HepG2 (cell line): ENCODE data around the gene ARL5A. TPM values are rescaled to one million over a fixed set of nuclear protein-coding genes. Genes with fewer than 3 reads are reported as not detected.

Experiments used
- ATAC-seq: fragments of 200-7000 bp; cut with Tn5 transposase; 3 replicates; pipeline ENCODE4 v1.9.1; 2020; ENCODE audit warnings: mild to moderate bottlenecking, moderate library complexity
- BruUV-seq: library from RNA; stranded (reverse); fragments of 400-500 nt; replicated peaks from 2 replicates; lab custom pipeline; 2021; lab: Mats Ljungman, UMichigan
- CTCF ChIA-PET: fragments of 300-600 bp; formaldehyde crosslinking; extraction: SDS; loops from one replicate; lab custom pipeline; 2021; ENCODE audit warnings: low total read pairs, inconsistent platforms, low intra/inter-chr PET ratio; lab: Yijun Ruan, JAX
- POLR2A ChIA-PET: fragments of 350-600 bp; sonication (Branson Sonifier 250); formaldehyde crosslinking; loops from one replicate; lab custom pipeline; 2020; ENCODE audit warnings: antibody characterized with exemption, inconsistent platforms; lab: Yijun Ruan, JAX
- DNase-seq: peaks from one replicate; pipeline ENCODE4 v3.0.0-alpha.2; 2015; ENCODE audit warnings: low spot score
- FAIRE-seq: peaks from 3 replicates; lab custom pipeline; 2011; peaks lifted over from hg19 to GRCh38; lab: Jason Lieb, UNC
- H2AFZ ChIP-seq: one replicate; pipeline ENCODE4 v1.6.1; 2011; ENCODE audit warnings: low read length, inconsistent platforms
- H3K27ac ChIP-seq: fragments of 300-600 bp; 3 replicates; pipeline ENCODE4 v1.8.0; 2011; ENCODE audit warnings: mixed run types, mild to moderate bottlenecking, mixed read lengths, low read length, inconsistent platforms; ENCODE audit not compliant: insufficient read depth; ENCODE audit errors: extremely low read length
- H3K27me3 ChIP-seq, 2 experiments: fragments of 200-600 bp in 1 of 2; 2 replicates in 1 of 2; 3 replicates in 1 of 2; pipeline versions ENCODE4 v1.6.0 to v1.8.0; 2011; ENCODE audit warnings: low read length in 2 of 2, mild to moderate bottlenecking in 2 of 2, moderate library complexity in 2 of 2, inconsistent platforms in 1 of 2; ENCODE audit not compliant: insufficient read depth in 2 of 2, control insufficient read depth in 1 of 2
- H3K36me3 ChIP-seq, 2 experiments: fragments of 200-600 bp in 1 of 2; replicated peaks in 1 of 2; 2 replicates in 1 of 2; 3 replicates in 1 of 2; pipeline versions ENCODE4 v1.5.1 to v1.8.0; 2011; ENCODE audit warnings: low read length in 2 of 2, inconsistent platforms in 1 of 2; ENCODE audit not compliant: insufficient read depth in 2 of 2, control insufficient read depth in 1 of 2
- H3K4me1 ChIP-seq: 2 replicates; pipeline ENCODE4 v1.5.1; 2012; ENCODE audit warnings: low read length, inconsistent platforms; ENCODE audit not compliant: insufficient read depth
- H3K4me2 ChIP-seq: 2 replicates; pipeline ENCODE4 v1.6.0; 2011; ENCODE audit warnings: low read depth, low read length, inconsistent platforms
- H3K4me3 ChIP-seq, 3 experiments: fragments of 200-600 bp in 1 of 3; sonication (generic), shearing (Covaris generic) in 1 of 3; replicated peaks in 1 of 3; 2 replicates each; pipeline ENCODE4 v1.5.1; 2011 to 2016; ENCODE audit warnings: low read length in 3 of 3, inconsistent platforms in 2 of 3, low read depth in 2 of 3, mild to moderate bottlenecking in 2 of 3, control low read depth in 1 of 3, mixed read lengths in 1 of 3; ENCODE audit not compliant: insufficient read depth in 1 of 3
- H3K79me2 ChIP-seq: one replicate; pipeline ENCODE4 v1.6.1; 2011; ENCODE audit warnings: low read length, inconsistent platforms; ENCODE audit not compliant: insufficient read depth
- H3K9ac ChIP-seq: 2 replicates; pipeline ENCODE4 v1.6.0; 2011; ENCODE audit warnings: mild to moderate bottlenecking, low read depth, low read length, inconsistent platforms; ENCODE audit not compliant: insufficient read depth
- H3K9me3 ChIP-seq: 2 replicates; pipeline ENCODE4 v1.5.1; 2012; ENCODE audit warnings: mild to moderate bottlenecking, low read length
- H4K20me1 ChIP-seq: 2 replicates; pipeline ENCODE4 v1.6.0; 2011; ENCODE audit warnings: inconsistent platforms, mild to moderate bottlenecking, low read length, moderate library complexity; ENCODE audit not compliant: insufficient read depth
- ELF1 ChIP-seq: sonication (generic); formaldehyde crosslinking; IDR thresholded peaks from 2 replicates; pipeline ENCODE4 v1.4.0; 2020; ENCODE audit warnings: missing genetic modification reagents
- FIP1L1 ChIP-seq: fragments of 200-400 bp; formaldehyde crosslinking; IDR thresholded peaks from 2 replicates; pipeline ENCODE4 v1.6.1; 2018; ENCODE audit warnings: low read depth, mild to moderate bottlenecking, low read length, moderate library complexity, borderline replicate concordance; ENCODE audit not compliant: insufficient read depth
- FOXO4 ChIP-seq: sonication (generic); formaldehyde crosslinking; conservative IDR thresholded peaks from 2 replicates; pipeline ENCODE4 v1.8.1; 2023; ENCODE audit warnings: missing genetic modification reagents
- FUBP1 ChIP-seq: sonication (generic); formaldehyde crosslinking; IDR thresholded peaks from 2 replicates; pipeline ENCODE4 v1.5.1; 2020; ENCODE audit warnings: missing genetic modification reagents, mild to moderate bottlenecking, borderline replicate concordance
- MBD4 ChIP-seq: IDR thresholded peaks from 2 replicates; pipeline ENCODE4 v1.6.1; 2012; ENCODE audit warnings: low read length, inconsistent platforms, borderline replicate concordance
- NCOR1 ChIP-seq: fragments of 200-600 bp; sonication (generic); IDR thresholded peaks from 2 replicates; pipeline ENCODE4 v1.7.0; 2017; ENCODE audit warnings: antibody characterized with exemption, low read length, borderline replicate concordance
- NRL ChIP-seq: sonication (generic); formaldehyde crosslinking; IDR thresholded peaks from 2 replicates; pipeline ENCODE4 v1.5.0; 2020; ENCODE audit warnings: missing genetic modification reagents, mild to moderate bottlenecking, moderate library complexity, borderline replicate concordance
- TCF7L2 ChIP-seq: IDR thresholded peaks from 2 replicates; pipeline ENCODE4 v1.6.1; 2011; ENCODE audit warnings: mild to moderate bottlenecking, low read depth, low read length, moderate library complexity
- TIGD3 ChIP-seq: sonication (generic); formaldehyde crosslinking; IDR thresholded peaks from 2 replicates; pipeline ENCODE4 v1.5.1; 2020; ENCODE audit warnings: mild to moderate bottlenecking, missing genetic modification reagents, borderline replicate concordance
- ZBTB7B ChIP-seq: sonication (generic); formaldehyde crosslinking; IDR thresholded peaks from 2 replicates; pipeline ENCODE4 v1.4.0; 2020; ENCODE audit warnings: missing genetic modification reagents
- ZNF354B ChIP-seq: sonication (generic); formaldehyde crosslinking; IDR thresholded peaks from 2 replicates; pipeline ENCODE4 v1.8.0; 2022; ENCODE audit warnings: mild to moderate bottlenecking, missing genetic modification reagents
- ZNF367 ChIP-seq: sonication (generic); formaldehyde crosslinking; IDR thresholded peaks from 2 replicates; pipeline ENCODE4 v1.4.0; 2020; ENCODE audit warnings: missing genetic modification reagents, borderline replicate concordance
- ZNF547 ChIP-seq: sonication (generic); formaldehyde crosslinking; IDR thresholded peaks from 2 replicates; pipeline ENCODE4 v1.5.1; 2020; ENCODE audit warnings: mild to moderate bottlenecking, missing genetic modification reagents
- ZNF678 ChIP-seq: sonication (generic); formaldehyde crosslinking; IDR thresholded peaks from 2 replicates; pipeline ENCODE4 v1.4.0; 2020; ENCODE audit warnings: mild to moderate bottlenecking, missing genetic modification reagents
- WGBS: methylation state at CpG from one replicate; pipeline ENCODE4 v1.1.6; 2017; ENCODE audit warnings: low lambda C conversion rate; 5-methylcytosine and 5-hydroxymethylcytosine counted together
- in situ Hi-C: cut with HindIII; loops from 2 replicates; pipeline ENCODE4 v1.10.0; 2017; ENCODE audit warnings: low pct_unique_long_range_greater_than_20kb; ENCODE audit not compliant: extremely low pct_ligation_motif_present
- intact Hi-C: fragments of 100-400 bp; cut with micrococcal nuclease; formaldehyde crosslinking; loops from one replicate; pipeline ENCODE4 v1.10.0; 2022; ENCODE audit not compliant: unreplicated experiment
- polyA plus RNA-seq, 8 experiments: library from polyadenylated mRNA; depleted of rRNA in 3 of 8; stranded (reverse) in 7 of 8; unstranded in 1 of 8; fragments of >200 nt; fragmentation: Illumina TruSeq in 4 of 8; extraction: Trizol in 4 of 8; gene quantifications; 2 replicates each; pipeline versions ENCODE4 v1.2.1 to v1.2.3, GENCODE V29; 2011 to 2016; ENCODE audit warnings: low read depth in 4 of 8, missing spikeins in 1 of 8, mixed read lengths in 1 of 8; ENCODE audit not compliant: insufficient read depth in 1 of 8
- total RNA-seq, 5 experiments: library from RNA; depleted of rRNA; stranded (reverse); fragments of >200 nt; fragmentation: Illumina TruSeq; extraction: Trizol; gene quantifications; 2 replicates each; pipeline ENCODE4 v1.2.3, GENCODE V29; 2016; ENCODE audit warnings: low read depth in 1 of 5

The ARL5A gene
- total and polyA plus RNA-seq, 2 of the 13 experiments (the other 11 are each of a cell fraction or from before 2014, with no cell fraction given) = 47.5 to 149 TPM

GRCh38 chr2:151771599-151772358 lies 56.4 kb downstream of the ARL5A start:
- H3K4me3 ChIP-seq = no peak overlapping the region
- H3K9me3 ChIP-seq = no peaks in the 10 kb centered on the region
- H3K27me3 ChIP-seq = no peaks in the 10 kb centered on the region
- TF ChIP-seq ZBTB7B (CRISPR knock-in tag) (no peak), TIGD3 (CRISPR knock-in tag) (no peak), FUBP1 (no peak), ZNF354B (CRISPR knock-in tag) (no peak), FIP1L1 (no peak), MBD4 (no peak), ZNF678 (CRISPR knock-in tag) (no peak), FOXO4 (CRISPR knock-in tag) (no peak), ZNF547 (CRISPR knock-in tag) (no peak), ELF1 (CRISPR knock-in tag) (no peak), ZNF367 (CRISPR knock-in tag) (no peak), NCOR1 (no peak), TCF7L2 (no peak), NRL (CRISPR knock-in tag) (no peak)
- TF ChIP-seq, all 625 proteins: peak for 0
- no peak for ATAC-seq
- no peak overlapping the region for H3K27ac ChIP-seq
- intact Hi-C loops (no loop called here), in situ Hi-C loops (no loop called here)
- no peak for DNase-seq
- CTCF ChIA-PET = no interaction called here
- no peaks in the 10 kb centered on the region for H3K79me2 ChIP-seq
- H2AFZ ChIP-seq = no peak overlapping the region
- no TSS peak for BruUV-seq
- no peaks in the 10 kb centered on the region for H4K20me1 ChIP-seq
- no peak overlapping the region for H3K9ac ChIP-seq
- 90% methylated on average over 10 of the region's 10 CpGs for WGBS
- H3K4me1 ChIP-seq = no peaks in the 10 kb centered on the region
- POLR2A ChIA-PET = no interaction called here
- FAIRE-seq = no peak
- no peaks in the 10 kb centered on the region for H3K36me3 ChIP-seq
- no peak overlapping the region for H3K4me2 ChIP-seq
